Daoy (cell line): ENCODE measurements around the gene KLK6. TPM values are rescaled to one million over a fixed set of nuclear protein-coding genes. Genes with fewer than 3 reads are reported as not detected.

Source experiments
- DNase-seq: peaks from one replicate; pipeline ENCODE4 v3.0.0-alpha.2; 2015; ENCODE audit warnings: low read depth
- total RNA-seq: library from RNA; depleted of rRNA; stranded (reverse); fragments of >200 nt; shearing (Covaris generic); gene quantifications from 2 replicates; pipeline ENCODE4 v1.2.3, GENCODE V29; 2014

KLK6 gene
- total RNA-seq, 1 experiment from 2014 or later: not detected

DNA sequence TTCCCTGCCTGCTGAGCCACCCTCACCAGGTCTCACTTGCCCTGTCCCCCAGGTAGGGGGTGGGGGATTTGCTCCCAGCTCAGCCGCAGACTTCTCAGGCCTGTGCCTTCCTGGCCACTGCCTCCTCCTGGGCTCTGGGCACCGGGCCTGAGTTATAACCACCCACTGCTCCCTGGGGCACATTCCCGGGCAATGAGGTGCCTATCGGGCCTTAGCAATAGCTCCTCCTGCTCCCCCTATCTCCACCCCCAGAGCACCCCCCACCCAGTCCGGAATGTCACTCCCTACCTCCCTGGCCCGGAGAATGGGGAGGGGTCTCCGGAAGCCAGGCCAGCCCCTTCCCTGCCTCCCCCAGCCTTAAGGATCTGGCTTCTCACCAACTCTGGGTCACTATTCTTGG is 16.5 kb downstream of the KLK6 start, which contains the start of gene KLK5:
Gene KLK5, minus strand, starts transcription at position 129 of the 400 bp plus-strand sequence. CDS start 381 bp downstream, outside the sequence.
- DNase-seq: peak; percentile 58

- no peak for DNase-seq
Observed at GRCh38 chr19:50949861-50950260, 19.5 kb downstream of the KLK6 start.

GRCh38 chr19:50947123-50947522 is 22.3 kb downstream of the KLK6 start:
- DNase-seq: no peak

- no peak for DNase-seq
Observed at GRCh38 chr19:50944795-50945194, 24.6 kb downstream of the KLK6 start.

GRCh38 chr19:50943074-50943828 is 26.1 kb downstream of the KLK6 start:
- no peak for DNase-seq

GRCh38 chr19:50939596-50939995 is 29.8 kb downstream of the KLK6 start:
- no peak for DNase-seq

GRCh38 chr19:50933640-50934039 is 35.8 kb downstream of the KLK6 start:
- peak; percentile 50 for DNase-seq

DNA sequence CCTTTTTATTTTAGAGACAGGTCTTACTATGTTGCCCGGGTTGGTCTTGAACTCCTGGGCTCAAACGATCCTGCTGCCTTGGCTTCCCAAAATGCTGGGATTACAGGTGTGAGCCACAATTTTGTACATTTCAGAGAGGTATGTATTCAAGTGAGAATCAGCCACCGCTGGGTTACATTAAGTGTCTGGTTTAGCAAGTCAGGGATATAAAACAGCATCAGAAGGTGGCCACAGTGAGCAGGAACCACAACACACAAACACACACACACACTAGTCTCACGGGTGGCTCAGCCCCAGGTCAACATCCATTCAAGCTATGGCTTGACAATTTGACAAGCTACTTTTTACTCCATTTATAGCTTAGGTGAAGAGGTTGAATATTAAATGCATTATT is 36.7 kb downstream of the KLK6 start:
- DNase-seq: no peak

GRCh38 chr19:50932018-50932689 is 37.2 kb downstream of the KLK6 start:
- peak; percentile 69 for DNase-seq

- no peak for DNase-seq
Observed at GRCh38 chr19:50931023-50931422, 38.4 kb downstream of the KLK6 start.

GRCh38 chr19:50928831-50929230 is 40.6 kb downstream of the KLK6 start:
- DNase-seq: no peak

- peak; percentile 45 for DNase-seq
Observed at GRCh38 chr19:50926144-50926543, 43.2 kb downstream of the KLK6 start.

- DNase-seq: peak; percentile 63
Observed at GRCh38 chr19:50925734-50926133, 43.7 kb downstream of the KLK6 start.

GRCh38 chr19:50924586-50924985 is 44.8 kb downstream of the KLK6 start:
- DNase-seq: no peak

GRCh38 chr19:50922317-50922853 is 47.0 kb downstream of the KLK6 start:
- DNase-seq: peak; percentile 89

DNA sequence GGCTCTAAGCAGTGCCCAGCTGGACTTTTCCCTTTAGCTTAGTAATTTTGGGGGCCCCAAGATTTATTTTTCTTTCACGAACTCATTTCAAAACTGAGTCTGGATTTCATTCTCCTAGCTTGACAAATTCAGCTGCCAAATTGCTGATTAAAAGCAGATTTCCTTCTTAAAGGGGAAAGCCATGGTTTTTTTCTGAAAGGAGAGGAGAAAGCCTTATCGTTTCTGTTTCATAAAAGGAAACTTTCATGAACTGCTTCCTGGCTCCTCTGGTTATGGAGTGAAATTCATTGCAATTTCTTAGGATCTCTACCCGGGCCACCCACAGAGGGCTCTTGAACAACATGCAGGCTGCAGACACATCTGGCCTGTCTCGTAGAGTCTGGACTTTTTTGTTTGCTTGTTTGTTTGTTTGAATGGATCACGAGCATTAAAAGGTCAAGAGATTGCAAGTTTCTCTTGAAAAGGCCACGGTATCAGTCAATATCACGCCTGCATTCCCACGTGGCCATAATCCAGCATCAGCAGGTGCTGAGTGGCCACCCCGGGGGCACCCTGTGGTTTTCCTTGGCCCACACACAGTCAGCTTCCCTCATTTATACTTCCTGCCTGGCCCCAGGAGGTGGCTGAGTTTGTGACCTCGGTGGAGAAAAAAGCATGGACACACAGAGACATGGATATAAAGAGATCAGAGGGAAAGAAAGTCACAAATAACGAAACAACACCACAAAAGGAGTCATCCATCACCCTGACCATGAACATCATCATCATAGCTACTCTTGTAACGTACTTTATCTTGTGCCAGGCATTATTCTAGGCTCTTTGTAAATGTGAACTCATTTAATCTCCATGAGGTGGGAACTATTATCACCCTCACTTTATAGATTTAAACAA is 47.7 kb downstream of the KLK6 start:
- DNase-seq: peak; percentile 52

GRCh38 chr19:50916069-50916468 is 53.3 kb downstream of the KLK6 start:
- no peak for DNase-seq

GRCh38 chr19:50912727-50913716 is 56.4 kb downstream of the KLK6 start:
- DNase-seq: peak; percentile 51

GRCh38 chr19:50912102-50912599 is 57.2 kb downstream of the KLK6 start:
- DNase-seq: no peak
